Activated T-cell treated with anti-CD3 and anti-CD28 coated beads, Interleukin-2, amount 50 U/mL, for 1 hour (primary cell): ENCODE results near the gene CACNA1H.
"Not testable (repeated sequence)": the region's sequence is repeated elsewhere in the genome, so short reads cannot be mapped to it uniquely, and the experiment has no call there.

Experiments
- DNase-seq: peaks from one replicate; pipeline ENCODE4 v3.0.0-alpha.2; 2020

The CACNA1H gene

DNA sequence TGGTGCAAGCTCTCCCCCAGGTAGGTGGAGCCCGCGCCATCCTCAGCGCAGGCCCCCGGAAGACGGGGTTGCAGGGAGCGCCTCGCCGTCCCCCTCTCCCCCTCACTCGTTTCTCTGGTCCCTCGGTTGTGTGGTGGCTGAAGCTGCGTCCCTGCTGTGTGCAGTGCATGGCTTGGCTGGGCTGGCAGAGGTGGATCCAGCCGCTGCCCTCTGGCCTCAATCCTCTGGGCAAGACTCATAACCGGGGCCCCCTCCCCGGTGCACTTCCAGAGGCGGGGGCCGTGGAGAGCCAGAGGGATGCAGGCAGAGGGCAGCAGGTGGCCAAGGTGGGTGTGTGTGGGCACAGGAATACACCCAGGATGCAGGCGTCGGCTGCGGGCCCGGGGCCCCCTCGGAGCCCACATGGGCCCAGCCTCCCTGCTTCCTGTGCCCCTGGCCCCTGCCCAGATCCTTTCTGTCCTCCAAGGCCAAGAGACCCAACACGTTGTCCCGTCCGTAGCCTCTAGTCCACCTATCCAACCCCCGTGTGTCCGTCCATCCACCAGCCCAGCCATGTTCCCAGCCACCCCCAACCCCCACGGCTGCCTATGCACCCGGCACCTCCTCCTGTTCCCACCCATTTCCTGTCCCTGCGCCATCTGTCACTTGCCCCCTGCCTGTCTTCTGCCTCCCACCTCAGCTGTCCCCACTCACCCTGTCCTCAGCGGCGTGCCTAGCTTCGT lies 62.8 kb downstream of the CACNA1H start:
- no peak for DNase-seq

DNA sequence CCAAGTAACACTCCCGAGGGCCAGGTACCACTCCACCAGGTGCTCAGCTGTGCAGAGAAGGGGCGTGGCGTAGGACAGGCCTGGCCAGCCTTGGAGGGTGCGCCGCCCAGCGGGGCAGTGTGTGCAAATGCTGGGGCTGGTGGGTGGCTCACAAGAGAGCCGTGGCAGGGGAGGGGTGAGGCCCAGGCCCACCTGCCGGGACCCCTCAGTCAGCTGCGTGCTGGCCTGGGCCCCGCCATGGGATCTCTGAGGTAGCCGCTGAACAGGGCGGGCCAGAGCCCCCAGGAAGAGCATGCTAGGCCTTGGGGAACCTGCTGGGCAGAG lies 63.4 kb downstream of the CACNA1H start:
- DNase-seq = no peak

DNA sequence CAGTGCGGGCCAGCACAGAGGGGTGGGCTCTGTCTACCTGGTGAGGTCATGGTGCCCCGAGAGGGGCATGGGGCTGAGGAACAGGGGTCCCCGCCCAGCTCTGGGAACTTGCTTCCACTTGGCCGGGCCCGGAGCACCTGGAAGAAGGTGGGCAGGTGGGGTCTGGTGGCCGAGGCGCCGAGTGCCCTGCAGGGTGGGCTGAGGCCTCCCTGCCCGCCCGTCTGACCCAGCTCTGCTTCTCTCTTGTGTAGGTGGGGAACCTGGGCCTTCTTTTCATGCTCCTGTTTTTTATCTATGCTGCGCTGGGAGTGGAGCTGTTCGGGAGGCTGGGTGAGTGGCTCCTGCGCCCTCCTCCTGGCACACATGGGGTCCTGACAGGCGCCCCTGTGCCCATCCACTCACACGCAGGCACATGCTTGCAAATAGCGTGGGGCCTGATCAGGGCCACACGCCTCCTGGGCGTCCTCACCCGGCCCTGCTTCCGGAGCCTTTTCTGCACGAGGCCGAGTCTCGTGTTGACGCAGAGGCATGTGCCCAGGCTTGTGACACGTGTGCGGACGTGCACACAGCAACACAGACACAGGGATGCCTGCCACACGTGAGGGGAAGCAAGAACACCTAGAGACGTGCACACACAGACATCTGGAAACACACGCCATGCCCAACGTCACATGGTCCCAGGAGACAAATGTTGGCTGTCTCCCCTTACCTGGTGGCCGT lies 63.9 kb downstream of the CACNA1H start:
- DNase-seq = no peak

DNA sequence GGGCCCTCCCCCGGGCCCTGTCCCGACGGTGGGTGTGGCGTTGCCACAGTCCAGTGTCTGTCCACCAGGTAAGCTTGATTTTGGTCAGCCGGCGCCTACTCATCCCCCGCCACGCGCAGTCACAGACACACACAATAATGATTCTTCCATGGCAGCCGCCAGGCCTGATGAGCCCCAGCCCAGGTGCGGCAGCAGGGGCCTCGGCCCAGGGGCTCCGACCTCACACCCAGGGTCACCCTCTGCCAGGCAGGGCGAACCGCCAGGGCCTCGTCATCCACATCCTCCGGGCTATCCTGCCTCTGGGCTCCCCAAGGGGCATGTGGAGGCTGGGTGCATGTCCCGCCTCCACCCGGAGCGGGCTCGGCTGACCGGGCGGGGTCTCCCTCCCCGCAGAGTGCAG lies 64.6 kb downstream of the CACNA1H start:
- DNase-seq = no peak

DNA sequence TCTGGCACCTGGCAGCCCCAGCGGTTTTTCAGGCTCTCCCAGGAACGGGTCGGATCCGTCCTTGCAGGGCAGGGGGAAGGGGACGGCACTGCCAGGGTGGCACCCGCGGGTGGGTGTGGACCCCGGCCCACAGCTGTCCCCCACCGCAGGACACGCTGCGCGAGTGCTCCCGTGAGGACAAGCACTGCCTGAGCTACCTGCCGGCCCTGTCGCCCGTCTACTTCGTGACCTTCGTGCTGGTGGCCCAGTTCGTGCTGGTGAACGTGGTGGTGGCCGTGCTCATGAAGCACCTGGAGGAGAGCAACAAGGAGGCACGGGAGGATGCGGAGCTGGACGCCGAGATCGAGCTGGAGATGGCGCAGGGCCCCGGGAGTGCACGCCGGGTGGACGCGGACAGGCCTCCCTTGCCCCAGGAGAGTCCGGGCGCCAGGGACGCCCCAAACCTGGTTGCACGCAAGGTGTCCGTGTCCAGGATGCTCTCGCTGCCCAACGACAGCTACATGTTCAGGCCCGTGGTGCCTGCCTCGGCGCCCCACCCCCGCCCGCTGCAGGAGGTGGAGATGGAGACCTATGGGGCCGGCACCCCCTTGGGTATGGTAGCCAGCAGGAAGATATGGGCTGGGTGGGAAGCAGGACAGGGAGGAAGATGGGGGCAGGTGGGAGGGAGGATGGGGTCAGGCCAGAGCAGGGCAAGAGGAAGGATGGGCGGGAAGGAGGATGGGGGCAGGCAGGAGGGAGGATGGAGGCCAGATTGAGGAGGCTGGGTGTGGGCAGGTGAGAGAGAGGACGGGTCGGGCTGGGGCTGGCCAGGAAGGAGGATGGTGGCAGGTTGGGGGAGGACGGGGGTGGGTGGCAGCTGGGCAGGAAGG lies 65.4 kb downstream of the CACNA1H start:
- no peak for DNase-seq

DNA sequence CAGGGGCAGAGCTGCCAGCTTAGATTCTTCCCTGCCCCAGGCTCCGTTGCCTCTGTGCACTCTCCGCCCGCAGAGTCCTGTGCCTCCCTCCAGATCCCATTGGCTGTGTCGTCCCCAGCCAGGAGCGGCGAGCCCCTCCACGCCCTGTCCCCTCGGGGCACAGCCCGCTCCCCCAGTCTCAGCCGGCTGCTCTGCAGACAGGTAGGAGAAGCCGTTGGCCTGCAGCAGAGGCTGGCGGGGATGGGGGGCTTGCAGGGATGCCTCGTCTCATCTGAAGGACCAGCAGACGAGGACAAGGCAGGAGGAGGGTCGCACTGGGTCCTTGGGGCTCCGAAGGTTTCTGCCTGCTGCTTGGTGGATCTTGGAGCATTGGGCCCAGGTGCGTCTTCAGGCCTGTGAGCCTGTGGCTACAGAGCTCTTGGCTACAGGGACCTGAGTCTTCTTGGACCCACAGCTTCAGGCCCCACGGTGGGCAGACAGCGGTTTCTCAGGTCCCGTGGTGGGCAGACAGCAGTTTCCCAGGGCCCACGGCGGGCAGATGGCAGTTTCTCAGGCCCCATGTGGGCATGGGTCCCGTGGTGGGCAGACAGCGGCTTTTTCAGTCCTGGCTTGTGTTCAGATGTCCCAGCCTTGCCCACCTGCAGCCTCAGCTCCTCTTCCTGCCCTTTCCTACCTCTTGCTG lies 66.2 kb downstream of the CACNA1H start:
- no peak for DNase-seq

DNA sequence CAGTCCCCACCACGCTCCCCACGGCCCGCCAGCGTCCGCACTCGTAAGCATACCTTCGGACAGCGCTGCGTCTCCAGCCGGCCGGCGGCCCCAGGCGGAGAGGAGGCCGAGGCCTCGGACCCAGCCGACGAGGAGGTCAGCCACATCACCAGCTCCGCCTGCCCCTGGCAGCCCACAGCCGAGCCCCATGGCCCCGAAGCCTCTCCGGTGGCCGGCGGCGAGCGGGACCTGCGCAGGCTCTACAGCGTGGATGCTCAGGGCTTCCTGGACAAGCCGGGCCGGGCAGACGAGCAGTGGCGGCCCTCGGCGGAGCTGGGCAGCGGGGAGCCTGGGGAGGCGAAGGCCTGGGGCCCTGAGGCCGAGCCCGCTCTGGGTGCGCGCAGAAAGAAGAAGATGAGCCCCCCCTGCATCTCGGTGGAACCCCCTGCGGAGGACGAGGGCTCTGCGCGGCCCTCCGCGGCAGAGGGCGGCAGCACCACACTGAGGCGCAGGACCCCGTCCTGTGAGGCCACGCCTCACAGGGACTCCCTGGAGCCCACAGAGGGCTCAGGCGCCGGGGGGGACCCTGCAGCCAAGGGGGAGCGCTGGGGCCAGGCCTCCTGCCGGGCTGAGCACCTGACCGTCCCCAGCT lies 67.3 kb downstream of the CACNA1H start:
- no peak for DNase-seq

DNA sequence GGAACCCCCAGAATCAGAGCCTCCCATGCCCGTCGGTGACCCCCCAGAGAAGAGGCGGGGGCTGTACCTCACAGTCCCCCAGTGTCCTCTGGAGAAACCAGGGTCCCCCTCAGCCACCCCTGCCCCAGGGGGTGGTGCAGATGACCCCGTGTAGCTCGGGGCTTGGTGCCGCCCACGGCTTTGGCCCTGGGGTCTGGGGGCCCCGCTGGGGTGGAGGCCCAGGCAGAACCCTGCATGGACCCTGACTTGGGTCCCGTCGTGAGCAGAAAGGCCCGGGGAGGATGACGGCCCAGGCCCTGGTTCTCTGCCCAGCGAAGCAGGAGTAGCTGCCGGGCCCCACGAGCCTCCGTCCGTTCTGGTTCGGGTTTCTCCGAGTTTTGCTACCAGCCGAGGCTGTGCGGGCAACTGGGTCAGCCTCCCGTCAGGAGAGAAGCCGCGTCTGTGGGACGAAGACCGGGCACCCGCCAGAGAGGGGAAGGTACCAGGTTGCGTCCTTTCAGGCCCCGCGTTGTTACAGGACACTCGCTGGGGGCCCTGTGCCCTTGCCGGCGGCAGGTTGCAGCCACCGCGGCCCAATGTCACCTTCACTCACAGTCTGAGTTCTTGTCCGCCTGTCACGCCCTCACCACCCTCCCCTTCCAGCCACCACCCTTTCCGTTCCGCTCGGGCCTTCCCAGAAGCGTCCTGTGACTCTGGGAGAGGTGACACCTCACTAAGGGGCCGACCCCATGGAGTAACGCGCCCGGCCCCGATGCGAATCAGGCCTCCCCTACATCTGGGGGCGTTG lies 68.1 kb downstream of the CACNA1H start:
- no peak for DNase-seq

DNA sequence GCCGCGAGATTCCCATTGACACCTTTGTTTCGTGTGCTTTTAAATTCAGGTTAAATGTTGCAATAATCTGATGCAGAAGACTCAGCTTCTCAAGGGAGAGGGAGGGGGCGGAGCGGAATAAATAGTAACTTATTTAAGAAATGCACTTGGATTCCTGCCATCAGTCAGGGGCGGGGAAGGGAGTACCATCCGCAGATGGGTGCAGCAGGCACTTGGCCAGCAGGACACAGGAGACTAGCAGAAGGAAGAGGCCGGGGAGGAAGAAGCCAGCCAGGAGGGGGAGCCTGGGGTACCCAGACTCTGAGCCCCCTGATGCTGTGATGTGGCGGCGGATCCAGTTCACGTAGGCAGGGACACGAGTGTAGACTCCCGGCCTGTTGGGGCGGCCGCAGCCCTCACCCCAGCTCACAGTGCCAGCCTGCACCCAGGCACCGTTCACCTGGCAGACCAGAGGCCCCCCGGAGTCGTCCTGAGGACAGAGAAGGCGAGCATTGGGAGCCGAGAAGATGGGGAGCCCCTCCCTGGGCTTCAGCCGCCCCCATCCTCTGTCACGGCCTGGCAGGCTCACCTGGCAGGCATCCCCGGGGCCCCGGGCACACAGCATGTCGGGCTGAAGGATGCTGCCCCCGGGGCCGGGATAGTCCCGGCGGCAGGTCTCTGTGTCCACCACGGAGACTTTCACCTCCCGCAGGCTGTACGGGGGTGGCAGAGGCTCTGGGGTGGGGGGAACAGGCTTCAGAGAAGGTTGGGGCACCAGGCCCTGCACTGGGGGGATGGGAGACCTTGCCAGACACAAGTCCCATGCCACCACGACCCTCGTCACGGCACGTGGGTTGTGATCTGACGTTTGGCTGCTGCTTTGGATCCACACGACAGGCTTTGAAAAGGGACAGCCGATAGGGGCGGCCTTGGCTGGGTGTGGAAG lies 69.0 kb downstream of the CACNA1H start:
- DNase-seq = no peak

DNA sequence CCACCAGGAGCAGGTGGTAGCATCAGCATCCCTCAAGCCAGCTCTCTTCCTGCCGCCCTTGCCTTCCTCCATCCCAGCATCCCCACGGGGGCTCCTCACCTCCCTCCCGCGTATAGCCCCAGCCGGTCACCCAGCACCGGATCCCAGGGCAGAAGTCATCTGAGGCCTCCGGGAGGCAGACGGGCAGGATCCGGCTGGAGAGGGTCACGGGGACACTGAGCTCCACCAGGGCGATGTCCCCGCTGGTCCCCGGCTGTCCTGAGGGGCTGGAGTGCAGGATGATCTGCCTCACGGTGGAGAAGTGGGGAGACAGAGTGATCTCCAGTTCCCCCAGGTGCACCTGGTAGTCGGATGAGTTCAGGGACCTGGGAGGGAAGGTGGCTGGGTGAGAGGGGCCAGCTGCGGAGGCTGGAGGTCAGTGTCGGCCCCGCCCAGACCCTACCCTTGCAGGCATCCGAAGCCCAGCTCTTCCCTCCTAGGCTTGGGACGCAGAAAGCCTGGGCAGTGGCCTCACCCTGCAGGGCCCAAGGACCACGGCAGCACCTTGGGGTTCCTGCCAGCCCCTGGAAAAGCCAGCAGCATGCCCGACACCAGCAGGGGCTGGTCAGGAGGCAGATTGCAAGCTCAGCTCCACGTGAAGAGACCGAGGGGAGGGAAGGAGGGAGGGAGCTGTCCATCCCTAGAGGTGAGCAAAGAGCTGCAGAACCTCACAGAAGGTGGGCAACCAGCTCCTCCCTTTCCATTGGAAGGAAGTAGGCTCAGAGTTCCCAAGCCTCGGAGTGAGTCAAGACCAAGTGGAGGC lies 69.8 kb downstream of the CACNA1H start:
- no peak for DNase-seq

DNA sequence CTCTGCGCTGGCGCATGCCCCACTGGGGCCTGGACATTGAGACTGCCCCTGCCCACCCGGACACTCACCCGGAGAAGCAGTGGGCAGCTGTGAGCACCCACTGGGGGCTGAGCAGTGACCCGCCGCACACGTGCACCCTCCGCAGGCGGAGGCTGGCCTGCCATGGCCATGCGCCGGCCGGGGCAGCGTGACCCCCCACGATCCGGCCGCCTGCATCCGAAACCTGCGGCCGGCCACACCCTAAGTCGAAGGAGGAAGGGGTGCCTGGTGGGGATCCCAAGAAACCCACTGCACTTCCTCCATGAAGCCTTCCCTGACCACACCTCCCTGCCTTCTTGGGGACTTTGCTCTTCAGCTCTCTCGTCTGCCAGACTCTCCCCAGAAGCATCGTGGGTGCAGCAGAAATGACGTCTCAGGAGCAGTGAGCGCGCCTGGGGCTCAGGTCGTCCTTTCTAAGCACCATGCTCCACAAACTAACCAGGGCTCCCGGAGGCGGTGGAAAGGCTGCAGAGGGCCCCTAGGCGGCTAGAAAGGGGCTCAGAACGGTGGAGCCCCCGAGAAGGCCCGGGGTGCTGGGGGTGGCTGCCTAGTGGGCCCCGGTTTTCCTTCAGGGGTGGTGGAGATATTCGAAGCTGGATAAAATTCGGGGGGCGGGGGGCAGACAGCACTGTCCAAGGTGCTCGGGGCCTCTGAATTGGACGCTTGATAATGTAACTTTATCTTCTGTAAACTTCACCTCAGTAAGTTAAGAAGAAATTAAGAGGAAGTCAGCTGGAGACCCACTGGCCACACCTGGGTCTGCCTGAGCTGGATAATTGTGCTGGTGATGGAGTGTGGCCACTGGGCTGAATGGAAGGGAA lies 70.7 kb downstream of the CACNA1H start:
- no peak for DNase-seq

DNA sequence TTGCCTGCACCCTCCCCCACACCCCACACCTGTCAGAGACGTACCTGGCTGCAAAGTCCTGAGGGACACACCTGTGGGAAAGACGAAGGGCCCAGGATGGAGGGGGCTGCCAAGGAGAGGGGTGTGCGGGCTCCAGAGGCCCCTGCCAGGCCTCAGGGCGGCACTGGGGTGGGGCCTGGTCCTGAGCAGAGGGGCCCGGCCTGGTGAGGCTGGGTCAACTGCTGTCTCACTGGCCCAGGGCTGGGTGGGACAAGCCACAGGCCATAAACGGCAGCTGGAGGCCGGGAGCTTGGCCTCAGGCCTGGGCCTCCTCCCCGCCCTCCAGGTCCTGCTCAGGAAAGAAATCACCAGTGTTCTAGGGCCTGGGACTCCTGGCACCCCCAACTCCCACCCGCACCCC lies 71.7 kb downstream of the CACNA1H start:
- no peak for DNase-seq

DNA sequence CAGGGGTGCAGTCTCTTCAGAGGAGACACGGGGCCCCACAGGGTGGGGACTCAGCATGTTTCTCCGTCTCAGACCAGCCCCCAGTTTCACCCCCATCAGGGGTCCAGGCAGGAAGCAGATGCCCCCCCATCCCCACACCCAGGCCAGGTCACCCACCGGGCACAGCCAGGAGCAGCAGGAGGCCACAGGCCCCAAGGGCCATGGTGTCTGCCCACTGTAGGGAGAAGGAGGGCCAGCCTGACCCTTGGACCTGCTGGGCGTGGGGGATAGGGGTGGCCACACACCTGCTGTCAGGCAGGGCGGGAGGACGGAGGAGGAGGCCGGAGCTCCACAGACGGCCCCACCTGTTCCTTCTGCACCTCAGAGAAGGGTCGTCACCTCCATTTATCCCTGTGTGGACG lies 72.1 kb downstream of the CACNA1H start, which contains the start of gene TPSG1:
TPSG1 (minus strand) TSS at position 218 of the 401 bp plus-strand sequence; CDS start at position 202, 16 bp downstream.
- DNase-seq = no peak

DNA sequence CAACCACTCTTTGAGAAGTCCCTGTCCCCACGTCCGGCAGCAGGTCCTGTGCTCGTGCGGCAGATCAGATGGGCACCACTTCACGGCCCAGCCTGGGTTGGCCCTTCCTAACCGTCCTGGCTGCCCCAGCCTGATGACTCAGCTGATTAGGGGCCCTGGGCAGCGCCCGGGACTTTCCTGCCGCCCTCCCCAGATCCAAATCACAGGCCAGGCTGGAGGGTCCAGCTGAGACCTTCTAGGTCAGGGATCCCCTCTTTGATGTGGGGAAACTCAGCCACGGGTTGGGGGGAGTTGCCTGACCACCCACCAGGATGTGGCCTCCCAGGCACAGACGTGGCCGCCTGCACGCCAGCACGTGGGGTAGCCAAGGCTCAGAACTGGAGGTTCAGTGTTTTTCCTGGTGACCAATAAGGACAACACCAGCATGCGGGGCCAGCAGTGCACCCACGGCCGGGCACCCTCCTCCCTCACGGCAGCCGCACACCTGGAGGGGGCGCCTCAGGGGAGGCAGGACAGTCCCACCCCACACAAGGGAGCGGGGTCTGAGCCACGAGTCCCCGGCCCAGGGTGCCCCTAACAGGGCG lies 72.9 kb downstream of the CACNA1H start:
- DNase-seq = not testable (repeated sequence)

DNA sequence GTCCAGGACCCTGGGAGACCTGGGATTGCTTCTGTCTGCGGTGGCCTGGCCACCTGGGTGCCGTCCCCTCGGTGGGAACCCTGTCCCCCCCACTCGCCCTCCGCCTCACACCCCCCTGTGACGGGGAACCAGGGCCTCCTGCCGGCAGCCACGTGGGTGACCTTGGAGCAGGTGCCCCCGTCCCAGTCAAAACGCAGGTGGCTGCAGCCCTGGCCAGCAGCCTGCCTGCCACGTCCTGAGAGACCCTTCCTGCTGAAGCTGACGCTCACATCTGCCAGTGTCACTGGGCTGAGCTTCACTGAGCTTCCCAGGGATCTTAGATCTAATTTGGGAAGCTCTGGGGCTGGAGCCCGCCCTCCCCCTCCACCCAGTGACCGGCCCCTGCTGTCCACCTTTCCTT lies 73.8 kb downstream of the CACNA1H start:
- not testable (repeated sequence) for DNase-seq

DNA sequence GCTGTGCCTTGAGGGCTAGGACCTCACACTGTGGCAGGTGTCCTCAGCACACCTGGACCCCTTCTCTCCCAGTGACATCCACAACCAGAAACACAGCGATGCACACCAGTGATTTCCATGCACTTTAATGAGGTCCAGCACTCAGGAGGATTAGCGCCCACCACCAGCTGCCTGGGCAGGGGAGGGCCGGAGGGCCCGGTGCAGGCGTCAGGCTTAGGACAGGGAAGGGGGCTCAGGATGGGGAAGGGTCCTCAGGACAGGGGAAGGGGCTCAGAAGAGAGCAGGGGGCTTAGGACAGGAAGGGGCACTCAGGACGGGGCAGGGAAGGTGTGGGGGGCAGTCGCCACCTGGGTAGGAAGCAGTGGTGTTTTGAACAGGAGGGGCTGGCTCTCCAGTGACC lies 75.3 kb downstream of the CACNA1H start:
- not testable (repeated sequence) for DNase-seq

DNA sequence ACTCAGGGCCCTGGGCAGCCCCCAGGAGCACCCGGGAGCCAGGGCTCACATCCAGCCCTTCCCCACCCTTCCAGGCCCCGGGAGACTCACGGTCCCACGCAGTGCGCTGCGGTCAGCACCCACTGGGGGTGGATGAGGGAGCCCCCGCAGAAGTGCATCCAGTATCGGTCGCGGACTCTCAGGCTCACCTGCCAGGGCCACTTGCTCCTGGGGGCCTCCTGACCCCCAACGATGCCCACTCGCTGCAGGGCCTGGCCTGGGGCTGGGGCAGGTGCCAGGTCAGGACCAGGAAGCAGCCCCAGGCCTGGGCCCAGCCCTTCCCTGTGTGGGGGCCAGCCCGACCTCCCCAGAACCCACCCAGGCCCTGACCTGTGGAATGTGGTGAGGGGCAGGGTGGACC lies 76.6 kb downstream of the CACNA1H start:
- not testable (repeated sequence) for DNase-seq

DNA sequence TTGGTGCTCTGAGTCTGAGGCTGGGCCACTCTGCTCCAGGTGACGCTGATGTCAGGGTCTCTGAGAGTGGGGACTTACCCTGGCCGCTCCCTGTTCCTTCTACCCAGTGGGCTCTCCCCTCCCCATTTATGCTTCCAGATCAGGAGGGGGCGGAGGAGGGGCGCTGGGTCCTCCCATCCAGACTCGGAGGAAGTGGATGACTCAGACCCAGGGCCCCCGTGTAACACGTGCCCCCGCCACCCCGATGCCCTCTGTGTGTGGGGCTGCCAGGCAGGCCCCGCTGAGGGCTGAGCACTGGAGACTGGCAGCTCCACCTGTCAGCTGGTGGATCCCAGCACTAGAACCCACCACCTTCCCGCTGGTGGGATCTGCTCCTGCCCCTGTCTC lies 77.2 kb downstream of the CACNA1H start, which contains the start of gene TPSB2:
TPSB2 (minus strand) TSS at position 101 of the 387 bp plus-strand sequence. CDS start 233 bp downstream, outside the sequence.
- not testable (repeated sequence) for DNase-seq
